NOMO-1 (cell line): ENCODE results near the gene APBB2.
"Not testable (repeated sequence)": the region's sequence is repeated elsewhere in the genome, so short reads cannot be mapped to it uniquely, and the experiment has no call there.

ENCODE experiments used
- DNase-seq, 2 experiments: peaks; one replicate each; lab custom pipeline; 2025; ENCODE audit not compliant: unreplicated experiment in 2 of 2; lab: John Stamatoyannopoulos, UW

The APBB2 gene

GRCh38 chr4:41160856-41161255, 53.5 kb downstream of the APBB2 start:
- no peak for DNase-seq

DNA sequence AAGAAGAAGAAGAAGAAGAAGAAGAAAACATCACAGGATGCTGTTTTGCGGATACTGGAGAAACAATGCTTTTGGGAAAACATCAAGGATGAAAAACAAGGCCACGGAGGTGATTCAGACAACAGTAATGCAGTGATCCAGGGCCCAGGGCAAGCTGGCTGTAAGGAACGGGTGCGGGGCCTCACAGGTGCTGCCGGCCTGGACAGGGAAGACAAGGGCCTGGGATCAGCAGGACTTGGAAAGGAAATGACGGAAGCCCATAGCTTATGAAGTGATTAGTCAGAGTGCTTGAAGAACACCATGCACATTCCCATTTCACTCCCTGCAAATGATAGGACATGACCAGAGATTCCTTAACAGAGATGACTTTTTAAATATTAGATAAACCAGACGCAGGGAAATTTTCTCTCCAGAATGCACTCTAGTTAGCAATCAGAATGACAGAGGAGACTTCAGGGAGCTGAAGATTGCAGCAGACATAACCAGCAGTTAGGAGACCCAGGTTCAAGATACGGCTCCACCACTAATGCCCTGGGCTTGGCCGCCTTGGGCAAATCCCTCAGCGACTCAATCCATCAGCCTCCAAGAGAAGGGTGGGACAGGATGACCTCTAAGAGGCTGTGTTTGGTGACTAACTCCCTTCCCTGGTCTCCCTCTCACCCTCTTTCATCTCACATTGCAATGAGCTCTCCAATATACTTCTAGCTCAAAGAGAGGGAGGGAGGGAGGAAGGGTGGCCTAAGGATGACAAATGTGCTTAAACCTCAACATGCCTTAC, 54.1 kb downstream of the APBB2 start:
- no peak for DNase-seq

GRCh38 chr4:41158756-41159155, 55.6 kb downstream of the APBB2 start:
- DNase-seq: no peak

- no peak for DNase-seq
Measured at GRCh38 chr4:41158274-41158673, 56.1 kb downstream of the APBB2 start.

- no peak for DNase-seq
Measured at GRCh38 chr4:41157009-41157408, 57.3 kb downstream of the APBB2 start.

- no peak for DNase-seq
Measured at GRCh38 chr4:41156574-41156973, 57.8 kb downstream of the APBB2 start.

- no peak for DNase-seq
Measured at GRCh38 chr4:41155194-41155830, 59.0 kb downstream of the APBB2 start.

DNA sequence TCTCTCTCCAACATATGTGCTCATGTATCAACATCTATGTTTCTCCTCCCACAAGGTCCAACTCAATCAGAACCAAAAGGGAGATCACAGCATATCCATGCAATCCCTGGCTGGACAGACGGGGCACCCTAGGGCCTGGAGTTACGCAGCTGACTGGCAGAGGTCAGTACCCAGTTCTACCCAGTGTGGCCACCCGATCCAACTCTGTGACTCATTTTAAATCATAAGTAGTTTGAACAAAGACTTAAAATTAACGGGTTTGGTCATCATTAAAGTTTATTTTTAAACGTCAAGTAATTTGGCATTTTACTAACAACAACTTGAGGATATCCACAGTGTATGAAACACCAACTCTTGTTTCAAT, 59.5 kb downstream of the APBB2 start:
- no peak for DNase-seq

- no peak for DNase-seq
Measured at GRCh38 chr4:41154010-41154813, 60.1 kb downstream of the APBB2 start.

GRCh38 chr4:41150401-41150800, 63.9 kb downstream of the APBB2 start:
- no peak for DNase-seq

- DNase-seq: not testable (repeated sequence)
Measured at GRCh38 chr4:41149568-41149967, 64.8 kb downstream of the APBB2 start.

GRCh38 chr4:41148931-41149330, 65.4 kb downstream of the APBB2 start:
- no peak for DNase-seq

DNA sequence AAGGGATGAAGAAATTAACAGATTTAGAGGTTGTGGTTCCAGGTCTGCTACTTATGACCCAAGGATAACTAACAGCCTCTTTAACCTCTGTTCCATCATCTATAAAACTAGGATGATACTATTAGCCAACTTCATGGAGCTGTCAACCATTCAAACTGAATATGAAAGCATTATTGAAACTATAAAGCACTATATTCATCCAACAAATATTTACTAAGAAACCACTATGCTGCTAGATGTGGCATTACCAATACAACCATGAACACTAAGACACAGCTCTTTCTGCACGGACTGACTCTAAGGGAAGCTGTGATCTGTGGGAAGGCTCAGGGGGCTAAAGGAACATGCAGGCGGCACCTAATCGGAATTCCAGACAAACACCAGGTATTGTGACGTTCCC, 66.0 kb downstream of the APBB2 start:
- DNase-seq: no peak

DNA sequence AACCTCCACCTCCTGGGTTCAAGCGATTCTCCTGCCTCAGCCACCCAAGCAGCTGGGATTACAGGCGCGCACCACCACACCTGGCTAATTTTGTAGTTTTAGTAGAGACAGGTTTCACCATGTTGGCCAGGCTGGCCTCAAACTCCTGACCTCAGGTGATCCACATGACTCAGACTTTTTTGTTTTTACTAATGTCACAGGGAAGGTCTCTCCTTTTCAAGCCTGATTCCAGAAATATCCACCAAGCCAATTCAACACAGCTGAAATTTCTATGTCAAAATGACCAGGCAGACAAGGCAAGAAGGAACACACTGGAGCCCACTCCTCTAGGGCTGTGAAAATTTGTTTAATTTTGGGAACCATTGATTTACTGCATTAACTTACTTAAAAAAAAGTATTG, 66.8 kb downstream of the APBB2 start:
- not testable (repeated sequence) for DNase-seq

DNA sequence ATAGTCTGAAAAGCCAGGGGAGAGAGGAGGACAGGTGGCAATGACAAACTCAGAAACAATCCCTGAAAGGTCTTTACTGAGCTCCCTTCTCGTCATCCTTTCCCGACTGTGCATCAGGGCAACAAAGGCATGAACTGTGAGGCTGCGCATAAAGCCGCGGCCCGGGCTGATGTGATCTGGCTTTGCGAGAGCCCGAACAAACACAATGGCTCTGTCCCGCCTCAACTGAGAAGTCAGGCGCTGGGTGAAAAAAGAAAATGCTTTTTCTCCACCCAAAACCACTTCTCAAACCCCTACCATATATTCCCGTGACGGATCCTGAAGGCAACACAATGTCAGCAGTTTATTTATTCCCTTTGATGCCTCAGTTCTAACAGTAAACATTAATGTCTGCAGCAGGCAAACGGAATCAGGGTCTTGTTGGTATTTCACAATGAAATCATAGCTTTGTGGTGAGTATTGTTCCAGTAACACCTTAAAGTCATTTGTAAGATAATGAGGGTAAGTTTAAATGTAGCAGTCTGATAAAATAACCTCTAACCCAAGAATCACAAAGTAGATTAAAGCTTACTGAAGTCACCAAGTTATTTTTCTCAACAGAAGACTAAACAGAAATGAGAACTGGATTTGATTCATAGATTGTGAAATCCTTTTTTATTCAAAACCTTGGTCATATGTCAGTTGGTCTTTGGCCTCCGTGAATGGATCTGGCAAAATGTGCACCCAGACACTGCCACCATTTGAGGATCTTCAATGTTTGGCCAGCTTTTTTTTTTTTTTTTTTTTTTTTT, 67.4 kb downstream of the APBB2 start:
- DNase-seq: no peak

DNA sequence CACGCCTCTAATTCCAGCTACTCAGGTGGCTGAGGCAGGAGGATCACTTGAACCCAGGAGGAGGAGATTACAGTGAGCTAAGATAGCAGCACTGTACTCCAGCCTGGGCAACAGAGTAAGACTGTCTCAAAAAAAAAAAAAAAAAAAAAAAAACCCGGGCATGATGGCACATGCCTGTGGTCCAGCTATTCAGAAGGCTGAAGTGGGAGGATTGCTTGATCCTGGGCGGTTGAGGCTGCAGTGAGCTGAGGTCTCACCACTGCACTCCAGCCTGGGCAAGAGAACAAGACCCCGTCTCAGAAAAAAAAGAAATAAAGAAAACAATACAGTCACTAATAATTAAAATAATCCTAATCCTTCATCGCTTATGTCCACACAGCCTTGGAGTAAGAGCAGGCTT, 68.1 kb downstream of the APBB2 start:
- DNase-seq: no peak

- DNase-seq: no peak
Measured at GRCh38 chr4:41145571-41146078, 68.7 kb downstream of the APBB2 start.

- no peak for DNase-seq
Measured at GRCh38 chr4:41144812-41145211, 69.5 kb downstream of the APBB2 start.

DNA sequence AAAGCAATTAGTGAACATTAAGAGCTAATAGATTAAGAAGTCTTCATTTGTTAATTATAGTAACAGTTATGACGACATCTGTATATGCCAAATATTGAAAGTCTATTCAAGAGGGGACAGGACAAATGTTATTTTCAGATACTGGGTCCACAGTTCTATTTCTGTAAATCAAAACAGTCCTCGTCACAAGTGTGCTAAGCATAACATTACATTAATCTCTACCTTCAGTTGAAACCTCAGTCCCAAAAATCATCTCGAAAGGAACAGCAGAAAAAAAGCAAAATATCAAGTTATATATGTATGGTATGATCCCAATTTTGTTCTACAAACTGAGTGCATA, 70.3 kb downstream of the APBB2 start:
- no peak for DNase-seq

DNA sequence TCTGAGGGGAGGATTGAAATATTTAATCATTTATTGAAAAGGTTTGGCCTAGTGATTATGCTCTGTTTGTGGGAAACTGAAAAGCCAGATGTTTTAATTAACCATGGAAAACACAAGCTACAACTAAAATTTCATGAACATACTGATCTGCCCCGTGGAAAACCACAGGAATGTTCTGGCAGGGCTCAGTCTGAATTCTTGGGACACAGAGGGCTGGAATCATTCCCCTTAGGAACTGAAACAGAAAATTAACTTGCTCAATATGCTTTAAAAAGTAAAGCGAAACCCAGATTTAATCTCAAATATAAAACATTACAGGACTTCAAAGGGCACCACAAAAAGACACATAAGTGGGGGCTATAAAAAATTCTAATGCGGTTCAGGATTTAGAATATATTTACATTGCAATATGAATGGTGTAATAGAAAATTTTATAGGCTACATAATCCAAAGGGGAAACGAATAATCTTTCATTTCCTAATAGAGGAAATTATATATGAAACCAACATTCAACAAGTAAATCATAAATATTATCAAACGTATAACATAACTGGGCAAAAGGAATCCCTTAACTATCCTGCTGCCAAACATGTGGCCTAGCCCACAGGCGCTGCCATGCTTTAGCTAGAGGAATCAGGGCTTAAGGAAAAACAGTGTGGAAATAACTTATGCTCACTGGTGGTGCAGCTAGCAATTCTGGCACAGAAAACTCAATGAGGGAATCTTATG, 70.9 kb downstream of the APBB2 start:
- no peak for DNase-seq
